Prostate gland (tissue), 2 donors: ENCODE measurements around the gene FAM185A. TPM values are rescaled to one million over a fixed set of nuclear protein-coding genes. Genes with fewer than 3 reads are reported as not detected.
"Not testable (repeated sequence)": the region's sequence is repeated elsewhere in the genome, so short reads cannot be mapped to it uniquely, and the experiment has no call there.

Source experiments
- DNase-seq: peaks from one replicate; pipeline ENCODE4 v3.0.0-alpha.2; 2019; ENCODE audit warnings: low spot score
- H3K27ac ChIP-seq, 2 donors: fragments of 200-600 bp; sonication (generic); 2 replicates each; pipeline ENCODE4 v1.5.1; 2017 to 2019
- H3K27me3 ChIP-seq: fragments of 200-600 bp; sonication (generic); replicated peaks from 2 replicates; pipeline ENCODE4 v1.5.1; 2019; ENCODE audit not compliant: insufficient read depth
- H3K36me3 ChIP-seq, 2 donors: fragments of 200-600 bp; sonication (generic); 1 replicate in 1 of 2; 2 replicates in 1 of 2; pipeline versions ENCODE4 v1.5.1 to v1.8.1; 2017 to 2019
- H3K4me1 ChIP-seq: fragments of 200-600 bp; sonication (generic); replicated peaks from 2 replicates; pipeline ENCODE4 v1.5.1; 2019
- H3K4me3 ChIP-seq, 2 donors: fragments of 200-600 bp; sonication (generic); 2 replicates each; pipeline ENCODE4 v1.5.1; 2017 to 2019
- H3K9me3 ChIP-seq: fragments of 200-600 bp; sonication (generic); 2 replicates; pipeline ENCODE4 v1.5.1; 2017
- CTCF ChIP-seq, 4 experiments: fragments of 200-600 bp in 2 of 4; fragments of 450-650 bp in 2 of 4; sonication (generic) in 2 of 4; IDR thresholded peaks; 1 replicate in 3 of 4; 2 replicates in 1 of 4; pipeline ENCODE4 v1.5.1; 2016 to 2019; ENCODE audit warnings: antibody characterized with exemption in 4 of 4, mild to moderate bottlenecking in 2 of 4, moderate library complexity in 2 of 4
- POLR2A ChIP-seq: fragments of 450-650 bp; IDR thresholded peaks from one replicate; pipeline ENCODE4 v1.6.1; 2016; ENCODE audit warnings: antibody characterized with exemption, mild to moderate bottlenecking
- POLR2AphosphoS5 ChIP-seq: sonication (generic); formaldehyde crosslinking; IDR thresholded peaks from one replicate; pipeline ENCODE4 v1.6.1; 2017; ENCODE audit warnings: antibody characterized with exemption
- WGBS: methylation state at CpG from one replicate; pipeline ENCODE4 v1.1.5; 2018; 5-methylcytosine and 5-hydroxymethylcytosine counted together
- intact Hi-C: fragments of 100-400 bp; cut with DNase I; formaldehyde crosslinking; loops from one replicate; pipeline ENCODE4 v1.14.2; 2022
- total RNA-seq, 2 donors: library from RNA; depleted of rRNA; stranded (reverse); fragments of >200 nt; gene quantifications; one replicate each; pipeline ENCODE4 v1.1.0, GENCODE V29; 2016

The FAM185A gene
- total RNA-seq, 2 donors from 2014 or later: 15.2 to 16.5 TPM

- H3K36me3 ChIP-seq, H3K27ac ChIP-seq, H3K27me3 ChIP-seq, H3K4me3 ChIP-seq, DNase-seq, H3K4me1 ChIP-seq, intact Hi-C loops, H3K9me3 ChIP-seq: not testable (repeated sequence)
- WGBS: 95% methylated on average over 10 of the region's 10 CpGs
Measured at GRCh38 chr7:102780926-102781325, 32.1 kb downstream of the FAM185A start.

- H3K4me1 ChIP-seq, H3K27ac ChIP-seq, H3K9me3 ChIP-seq, intact Hi-C loops, DNase-seq, H3K27me3 ChIP-seq, H3K36me3 ChIP-seq, H3K4me3 ChIP-seq: not testable (repeated sequence)
- WGBS: 91% methylated on average over 2 of the region's 2 CpGs
Measured at GRCh38 chr7:102788770-102789169, 40.0 kb downstream of the FAM185A start.

GRCh38 chr7:102790364-102791100, 41.7 kb downstream of the FAM185A start:
- DNase-seq, H3K27ac ChIP-seq, H3K36me3 ChIP-seq, H3K27me3 ChIP-seq, H3K4me1 ChIP-seq, intact Hi-C loops, H3K9me3 ChIP-seq, H3K4me3 ChIP-seq: not testable (repeated sequence)
- 53% methylated on average over 4 of the region's 4 CpGs for WGBS

DNA sequence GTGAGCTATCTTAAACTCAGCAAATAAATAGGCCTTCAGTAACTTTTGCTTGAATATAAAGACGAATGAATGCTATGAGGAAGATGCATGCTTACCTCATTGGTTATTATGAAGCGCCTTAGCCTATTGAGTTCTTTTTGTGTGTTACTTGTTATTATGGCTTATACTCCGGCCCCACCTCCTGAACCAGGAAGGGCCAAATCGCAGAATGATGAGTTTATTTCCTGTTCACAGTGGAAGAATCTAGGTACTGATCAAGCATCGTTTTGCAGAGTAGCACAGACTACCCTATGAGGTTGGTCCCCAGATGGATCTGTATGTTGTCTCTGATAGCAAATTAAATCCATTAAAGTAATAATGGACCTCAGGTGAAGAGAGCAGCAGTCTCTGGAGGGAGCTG, 42.6 kb downstream of the FAM185A start:
- intact Hi-C loops, H3K4me1 ChIP-seq, H3K27me3 ChIP-seq, DNase-seq, H3K27ac ChIP-seq, H3K36me3 ChIP-seq, H3K4me3 ChIP-seq, H3K9me3 ChIP-seq: not testable (repeated sequence)
- WGBS: 76% methylated on average over 5 of the region's 5 CpGs

- H3K4me3 ChIP-seq, H3K36me3 ChIP-seq, H3K27ac ChIP-seq, intact Hi-C loops, H3K27me3 ChIP-seq, H3K9me3 ChIP-seq, H3K4me1 ChIP-seq, DNase-seq: not testable (repeated sequence)
Measured at GRCh38 chr7:102791831-102792230, 43.0 kb downstream of the FAM185A start.

- H3K4me3 ChIP-seq, intact Hi-C loops, H3K4me1 ChIP-seq, H3K36me3 ChIP-seq, H3K9me3 ChIP-seq, H3K27ac ChIP-seq, H3K27me3 ChIP-seq, DNase-seq: not testable (repeated sequence)
- 91% methylated on average over 1 of the region's 1 CpG for WGBS
Measured at GRCh38 chr7:102794567-102794966, 45.8 kb downstream of the FAM185A start.

DNA sequence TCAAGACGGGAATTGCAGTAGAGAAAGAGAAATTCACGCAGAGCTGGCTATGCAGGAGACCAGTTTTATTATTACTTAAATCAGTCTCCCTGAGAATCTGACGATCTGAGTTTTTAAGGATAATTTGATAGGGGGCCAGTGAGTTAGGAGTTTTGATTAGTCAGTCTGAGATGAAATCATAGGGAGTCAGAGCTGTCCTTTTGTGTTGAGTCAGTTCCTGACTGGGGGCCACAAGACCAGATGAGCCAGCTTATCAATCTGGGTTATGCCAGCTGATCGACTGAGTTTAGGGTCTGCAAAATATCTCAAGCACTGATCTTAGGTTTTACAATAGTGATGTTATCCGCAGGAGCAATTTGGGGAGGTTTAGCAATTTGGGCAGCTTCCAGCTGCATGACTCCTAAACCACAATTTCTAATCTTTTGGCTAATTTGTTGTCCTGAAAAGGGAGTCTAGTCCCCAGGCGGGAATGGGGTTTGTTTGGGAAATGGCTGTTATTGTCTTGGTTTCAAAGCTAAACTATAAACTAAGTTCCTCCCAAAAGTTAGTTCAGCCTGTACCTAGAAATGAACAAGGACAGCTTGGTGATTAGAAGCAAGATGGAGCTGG, 47.3 kb downstream of the FAM185A start:
- H3K27me3 ChIP-seq, H3K4me1 ChIP-seq, DNase-seq, H3K4me3 ChIP-seq, H3K36me3 ChIP-seq, H3K9me3 ChIP-seq, H3K27ac ChIP-seq, intact Hi-C loops: not testable (repeated sequence)
- 96% methylated on average over 2 of the region's 6 CpGs for WGBS

- Histone ChIP-seq H3K36me3 (no peaks in the 10 kb centered on the region), H3K27ac (no peak overlapping the region), H3K27me3 (no peaks in the 10 kb centered on the region), H3K9me3 (no peaks in the 10 kb centered on the region), H3K4me1 (no peaks in the 10 kb centered on the region), H3K4me3 (no peak overlapping the region)
- DNase-seq: no peak
- intact Hi-C loops: no loop called here
- TF ChIP-seq POLR2AphosphoS5 (no peak), CTCF (IDR thresholded peaks at IDR 0.05) (no peak), POLR2A (no peak)
- WGBS: 80% methylated on average over 7 of the region's 7 CpGs
Measured at GRCh38 chr7:102806613-102807012, 57.8 kb downstream of the FAM185A start.
